Endodermal cell (in vitro differentiated cells): ENCODE results near the gene PEX11G. TPM values are rescaled to one million over a fixed set of nuclear protein-coding genes. Genes with fewer than 3 reads are reported as not detected.

ENCODE experiments used
- DNase-seq: peaks from one replicate; pipeline ENCODE4 v3.0.0-alpha.2; 2017
- H3K27ac ChIP-seq: 2 replicates; pipeline ENCODE4 v1.5.1; 2013; ENCODE audit warnings: mild to moderate bottlenecking, low read depth, low read length, moderate library complexity
- H3K27me3 ChIP-seq: 2 replicates; pipeline ENCODE4 v1.6.1; 2013; ENCODE audit warnings: mild to moderate bottlenecking, low read length, moderate library complexity; ENCODE audit not compliant: insufficient read depth, control insufficient read depth, poor library complexity, severe bottlenecking
- H3K36me3 ChIP-seq: 2 replicates; pipeline ENCODE4 v1.7.0; 2013; ENCODE audit warnings: mild to moderate bottlenecking, low read length, moderate library complexity; ENCODE audit not compliant: control insufficient read depth, insufficient read depth
- H3K4me1 ChIP-seq: one replicate; pipeline ENCODE4 v1.7.0; 2013; ENCODE audit warnings: low read length; ENCODE audit not compliant: control insufficient read depth, insufficient read depth
- H3K4me3 ChIP-seq: 2 replicates; pipeline ENCODE4 v1.5.1; 2013; ENCODE audit warnings: mild to moderate bottlenecking, low read length, moderate library complexity
- H3K9ac ChIP-seq: 2 replicates; pipeline ENCODE4 v1.6.1; 2013; ENCODE audit warnings: mild to moderate bottlenecking, low read length, moderate library complexity; ENCODE audit not compliant: poor library complexity, severe bottlenecking; ENCODE audit errors: extremely low read depth
- H3K9me3 ChIP-seq: 2 replicates; pipeline ENCODE4 v1.6.1; 2013; ENCODE audit warnings: mild to moderate bottlenecking, low read length, moderate library complexity; ENCODE audit not compliant: control insufficient read depth
- H3K27ac Mint-ChIP-seq: 2 replicates; pipeline ENCODE4 v1.8.0; 2020; ENCODE audit warnings: mixed read lengths
- H3K27me3 Mint-ChIP-seq: 2 replicates; pipeline ENCODE4 v1.8.0; 2021; ENCODE audit warnings: mild to moderate bottlenecking, mixed read lengths; ENCODE audit not compliant: insufficient read depth
- H3K36me3 Mint-ChIP-seq: 2 replicates; pipeline ENCODE4 v1.8.0; 2020; ENCODE audit warnings: low read depth, mixed read lengths
- H3K4me1 Mint-ChIP-seq: 2 replicates; pipeline ENCODE4 v1.8.0; 2020; ENCODE audit warnings: mixed read lengths
- H3K4me3 Mint-ChIP-seq: 2 replicates; pipeline ENCODE4 v1.8.0; 2020; ENCODE audit warnings: mild to moderate bottlenecking, moderate library complexity, mixed read lengths
- H3K9me3 Mint-ChIP-seq: 2 replicates; pipeline ENCODE4 v1.8.0; 2020; ENCODE audit warnings: mild to moderate bottlenecking, mixed read lengths
- CTCF ChIP-seq: fragments of 200-600 bp; sonication (generic); conservative IDR thresholded peaks from 2 replicates; pipeline ENCODE4 v1.5.0; 2021; ENCODE audit warnings: antibody characterized with exemption, mild to moderate bottlenecking
- WGBS, 2 experiments: methylation state at CpG; one replicate each; pipeline versions ENCODE4 v1.1.5 to v1.1.7; 2013; ENCODE audit warnings: missing lambda C conversion rate in 2 of 2, mixed read lengths in 1 of 2; ENCODE audit not compliant: insufficient coverage in 1 of 2, insufficient read length in 1 of 2; 5-methylcytosine and 5-hydroxymethylcytosine counted together
- total RNA-seq, 2 donors: library from RNA; stranded (reverse); fragmentation: NEBNext Ultra II Directional in 1 of 2; extraction: Animal tissue kit (Norgen Biotek cat#: 25700) in 1 of 2; gene quantifications; 2 replicates in 1 of 2; 3 replicates in 1 of 2; pipeline ENCODE4 v1.2.1, GENCODE V29; 2021

The PEX11G gene
- total RNA-seq, 2 donors from 2014 or later: 2.6 to 3.0 TPM

- H3K27ac Mint-ChIP-seq: no peak overlapping the region
- H3K36me3 ChIP-seq: peaks cover 36% of the 10 kb centered on the region
- no peak overlapping the region for H3K27ac ChIP-seq
- no peak overlapping the region for H3K4me3 Mint-ChIP-seq
- no peaks in the 10 kb centered on the region for H3K4me1 ChIP-seq
- WGBS, 2 experiments: 96 to 98% methylated on average over 21 of the region's 21 CpGs
- peaks cover 59% of the 10 kb centered on the region for H3K36me3 Mint-ChIP-seq
- no peak overlapping the region for H3K4me3 ChIP-seq
- no peaks in the 10 kb centered on the region for H3K9me3 Mint-ChIP-seq
- no peak for TF ChIP-seq CTCF
- H3K27me3 ChIP-seq: no peaks in the 10 kb centered on the region
- DNase-seq: no peak
- H3K27me3 Mint-ChIP-seq: no peaks in the 10 kb centered on the region
- no peaks in the 10 kb centered on the region for H3K9me3 ChIP-seq
- peaks cover 5% of the 10 kb centered on the region for H3K4me1 Mint-ChIP-seq
- no peak overlapping the region for H3K9ac ChIP-seq
Observed at GRCh38 chr19:7441468-7442146, 47.2 kb downstream of the PEX11G start.

- no peaks in the 10 kb centered on the region for H3K9me3 ChIP-seq
- Mint-ChIP-seq H3K27ac (peak overlapping the region; percentile 10), H3K36me3 (peaks cover 61% of the 10 kb centered on the region), H3K4me3 (no peak overlapping the region), H3K4me1 (peaks cover 5% of the 10 kb centered on the region), H3K9me3 (no peaks in the 10 kb centered on the region), H3K27me3 (no peaks in the 10 kb centered on the region)
- no peaks in the 10 kb centered on the region for H3K4me1 ChIP-seq
- H3K4me3 ChIP-seq: no peak overlapping the region
- DNase-seq: no peak
- peaks cover 31% of the 10 kb centered on the region for H3K36me3 ChIP-seq
- TF ChIP-seq CTCF: no peak
- WGBS, 2 experiments: 92 to 93% methylated on average over 30 to 43 of the region's 43 CpGs
- no peak overlapping the region for H3K9ac ChIP-seq
- no peaks in the 10 kb centered on the region for H3K27me3 ChIP-seq
- H3K27ac ChIP-seq: no peak overlapping the region
Observed at GRCh38 chr19:7440188-7440975, 48.5 kb downstream of the PEX11G start.

- Mint-ChIP-seq H3K9me3 (no peaks in the 10 kb centered on the region), H3K27me3 (no peaks in the 10 kb centered on the region), H3K4me1 (peaks cover 3% of the 10 kb centered on the region), H3K4me3 (no peak overlapping the region), H3K36me3 (peaks cover 34% of the 10 kb centered on the region), H3K27ac (no peak overlapping the region)
- no peaks in the 10 kb centered on the region for H3K9me3 ChIP-seq
- H3K27me3 ChIP-seq: no peaks in the 10 kb centered on the region
- no peak overlapping the region for H3K27ac ChIP-seq
- no peak overlapping the region for H3K9ac ChIP-seq
- TF ChIP-seq CTCF: no peak
- peaks cover 5% of the 10 kb centered on the region for H3K36me3 ChIP-seq
- WGBS, 2 experiments: 87 to 91% methylated on average over 3 of the region's 3 CpGs
- H3K4me3 ChIP-seq: no peak overlapping the region
- no peaks in the 10 kb centered on the region for H3K4me1 ChIP-seq
- no peak for DNase-seq
Observed at GRCh38 chr19:7435586-7435985, 53.2 kb downstream of the PEX11G start.
